NCI-H2227 (cell line): Measurements from ENCODE around the gene HCK.

Source experiments
- DNase-seq: peaks from one replicate; lab custom pipeline; 2025; ENCODE audit not compliant: unreplicated experiment; lab: John Stamatoyannopoulos, UW

The HCK gene

DNA sequence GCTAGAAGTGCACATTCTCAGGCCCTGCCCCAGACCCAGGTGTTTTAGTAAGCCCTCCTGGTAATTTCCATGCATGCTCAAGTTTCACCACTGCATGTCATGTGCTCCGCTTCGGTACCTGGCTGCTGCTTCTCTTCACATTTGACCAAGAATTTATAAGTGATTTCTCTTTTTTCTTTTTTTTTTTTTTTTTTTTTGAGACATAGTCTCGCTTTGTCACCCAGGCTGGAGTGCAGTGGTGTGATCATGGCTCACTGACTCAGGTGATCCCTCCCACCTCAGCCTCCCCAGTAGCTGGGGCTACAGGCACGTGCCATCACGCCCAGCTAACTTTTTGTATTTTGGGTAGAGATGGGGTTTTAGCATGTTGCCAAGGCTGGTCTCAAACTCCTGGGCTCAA is 73.5 kb downstream of the HCK start:
- DNase-seq = no peak

DNA sequence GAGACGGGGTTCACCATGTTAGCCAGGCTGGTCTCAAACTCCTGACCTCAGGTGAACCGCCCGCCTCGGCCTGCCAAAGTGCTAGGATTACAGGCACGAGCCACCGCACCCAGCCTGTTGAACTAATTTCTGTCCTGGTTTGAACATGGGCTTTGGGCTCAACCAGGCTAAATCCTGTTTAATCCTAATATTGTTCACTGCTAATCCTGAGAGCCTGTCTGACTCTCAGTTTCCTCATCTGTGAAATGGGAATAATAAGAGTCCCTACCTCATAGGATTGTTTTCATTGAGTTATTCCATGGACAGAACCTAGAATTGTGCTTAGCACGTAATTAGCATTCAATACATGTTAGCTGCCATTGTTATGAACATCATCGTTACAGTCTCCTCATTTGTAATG is 74.9 kb downstream of the HCK start:
- DNase-seq = no peak

DNA sequence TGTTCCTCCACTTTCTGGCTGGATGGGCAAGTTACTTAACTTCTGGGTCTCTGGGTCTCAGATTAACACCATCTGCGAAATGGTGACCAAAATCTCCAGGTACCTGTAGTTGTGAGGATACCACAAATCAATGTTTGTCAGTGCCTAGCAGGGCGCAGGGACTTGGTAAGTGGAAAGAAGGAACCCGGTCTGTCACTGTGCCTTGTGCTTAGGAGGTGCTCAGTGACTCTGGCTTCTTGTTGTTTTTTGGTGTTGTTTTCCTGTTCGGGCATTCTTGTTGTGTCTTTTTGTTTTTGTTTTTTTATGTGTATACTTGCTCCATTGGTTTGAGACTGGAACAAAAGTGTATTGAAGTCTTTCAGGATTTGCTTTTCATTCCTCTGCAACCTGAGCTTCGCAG is 75.3 kb downstream of the HCK start:
- DNase-seq = no peak

DNA sequence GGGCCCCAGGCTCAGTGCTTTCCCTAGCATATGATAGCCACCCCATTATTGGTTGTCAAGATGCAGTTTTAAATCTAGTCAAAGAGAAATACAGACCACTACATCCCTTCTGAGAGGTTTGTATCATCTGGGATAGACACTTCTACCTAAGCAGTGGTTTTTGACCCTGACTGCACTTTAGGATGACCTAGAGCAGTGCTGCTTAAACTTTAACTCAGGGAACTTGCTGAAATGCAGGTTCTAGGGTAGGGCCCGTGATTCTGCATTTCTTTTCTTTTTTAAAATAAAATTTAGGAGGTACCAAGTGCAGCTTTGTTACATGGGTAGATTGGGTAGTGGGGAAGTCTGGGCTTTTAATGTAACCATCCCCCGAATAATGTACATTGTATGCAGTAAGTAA is 76.1 kb downstream of the HCK start:
- no peak for DNase-seq

DNA sequence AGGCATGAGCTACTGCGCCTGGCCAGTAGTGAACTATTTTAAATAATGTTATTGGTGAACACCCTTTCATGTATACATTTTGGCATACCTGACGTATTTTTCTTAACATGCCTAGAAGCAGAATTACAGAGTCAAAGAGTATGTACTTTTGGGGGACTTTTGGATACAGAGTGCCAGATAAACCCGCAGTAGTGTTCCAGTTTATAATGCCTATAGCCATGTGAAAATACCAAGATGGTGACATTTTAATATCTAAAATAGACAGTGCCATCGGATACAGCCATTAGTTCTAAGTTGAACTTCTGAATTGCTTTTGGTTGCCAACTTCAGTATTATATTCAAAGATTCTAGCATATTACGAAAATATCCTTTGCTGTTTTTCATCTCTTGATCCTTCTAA is 77.8 kb downstream of the HCK start:
- DNase-seq = no peak

DNA sequence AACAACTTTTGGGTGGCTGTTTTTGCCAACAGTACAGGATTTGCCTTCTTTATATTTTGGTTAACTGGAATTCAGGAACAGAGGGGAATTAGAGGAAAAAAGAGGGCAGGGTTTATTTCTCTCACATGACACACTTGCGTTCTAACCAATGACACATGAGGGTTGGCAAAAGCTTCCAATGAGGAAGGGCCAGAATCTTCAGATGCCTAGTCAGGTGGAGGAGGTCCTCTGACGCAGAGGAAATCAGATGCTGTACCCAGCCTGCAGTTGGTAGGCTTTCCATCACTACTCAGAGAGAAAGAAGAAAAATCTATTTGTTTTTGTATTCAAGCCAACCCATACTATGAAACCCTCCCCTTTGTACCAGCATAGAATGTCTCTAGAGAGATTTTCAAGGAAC is 78.3 kb downstream of the HCK start:
- DNase-seq = no peak

DNA sequence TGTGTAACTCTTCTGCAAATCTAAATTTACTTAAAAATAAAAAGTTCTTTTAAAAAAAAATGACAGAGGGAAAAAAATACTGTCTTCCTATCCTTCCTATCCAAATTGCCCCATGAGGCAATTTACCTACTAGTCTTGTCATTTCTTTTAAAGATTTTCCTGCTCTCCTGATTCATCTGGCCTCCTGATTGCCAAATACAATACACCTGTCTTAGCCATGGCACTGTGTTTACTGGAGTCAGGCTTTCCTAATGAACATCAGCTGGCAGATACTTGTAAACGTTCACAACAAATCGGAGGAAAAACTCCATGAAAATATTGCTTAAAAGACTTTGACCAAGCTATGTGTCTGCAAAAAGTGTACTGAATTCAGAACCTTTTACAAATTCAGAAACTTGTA is 78.9 kb downstream of the HCK start:
- DNase-seq = no peak

DNA sequence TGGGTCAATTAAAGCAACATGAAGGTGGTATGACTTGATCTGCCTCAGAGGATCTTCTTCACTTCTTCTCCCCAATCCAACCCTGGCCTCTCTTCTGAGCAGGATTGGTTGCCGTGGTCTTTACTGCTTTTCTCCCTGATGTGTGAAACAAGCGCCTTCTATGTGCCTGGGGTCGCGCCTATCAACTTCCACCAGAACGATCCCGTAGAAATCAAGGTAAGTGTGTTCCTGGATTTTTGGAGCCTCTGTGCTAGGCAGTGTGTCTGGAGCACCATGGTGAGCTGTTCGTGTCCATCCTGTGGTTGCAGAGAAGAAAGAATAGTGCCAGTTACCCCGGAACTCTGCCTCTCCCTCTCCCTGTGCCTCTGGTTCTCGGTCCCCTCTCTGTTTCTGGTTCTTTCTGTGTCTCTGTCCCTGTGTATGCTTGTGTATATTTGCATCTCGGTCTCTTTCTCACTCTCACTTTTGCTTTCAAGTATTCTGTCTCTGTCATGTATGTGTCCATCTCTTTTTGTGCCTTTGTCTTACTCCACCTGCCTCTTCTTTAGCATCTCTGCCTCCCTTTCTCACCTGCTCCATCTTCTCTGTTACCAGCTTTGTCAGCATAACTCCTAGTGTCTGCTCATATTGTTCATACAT is 81.0 kb downstream of the HCK start:
- DNase-seq = no peak

DNA sequence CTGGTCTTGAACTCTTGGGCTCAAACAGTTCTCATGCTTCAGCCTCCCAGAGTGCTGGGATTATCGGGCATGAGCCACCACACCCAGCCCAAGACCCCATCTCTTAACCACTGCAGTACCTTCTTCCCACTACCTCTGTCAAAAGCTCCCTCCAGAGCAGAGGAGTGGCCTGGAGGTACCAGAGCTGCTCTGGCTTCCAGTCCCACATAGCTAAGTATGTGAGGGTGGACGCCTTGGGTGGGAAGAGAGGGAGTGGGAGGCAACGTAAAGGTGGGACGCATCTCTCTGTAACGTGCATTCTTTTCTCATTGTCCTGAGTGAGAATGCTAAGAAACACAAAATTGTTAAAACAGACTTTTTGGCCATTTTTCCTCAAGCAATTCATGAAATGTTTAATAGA is 82.0 kb downstream of the HCK start:
- DNase-seq = no peak

DNA sequence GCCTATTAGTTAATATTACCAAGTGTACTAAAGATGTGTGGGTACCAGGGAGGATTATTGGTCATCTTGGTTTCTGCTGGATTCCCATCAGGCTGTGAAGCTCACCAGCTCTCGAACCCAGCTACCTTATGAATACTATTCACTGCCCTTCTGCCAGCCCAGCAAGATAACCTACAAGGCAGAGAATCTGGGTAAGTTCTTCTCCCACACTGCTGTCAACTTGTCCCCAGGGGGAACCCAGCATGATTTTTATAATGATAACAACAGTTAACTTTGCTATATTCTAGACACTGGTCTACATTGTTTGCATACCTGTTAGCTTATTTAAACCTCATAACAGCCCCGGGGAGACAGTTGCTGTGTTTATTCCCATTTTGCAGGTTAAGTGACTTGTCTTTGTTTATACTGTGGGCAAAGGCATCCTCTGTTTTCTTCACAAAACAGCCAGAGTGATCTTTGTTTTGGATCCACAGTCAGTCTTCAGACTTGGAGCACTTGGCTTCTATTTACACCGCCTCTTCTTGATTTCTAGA is 84.0 kb downstream of the HCK start:
- DNase-seq = no peak

DNA sequence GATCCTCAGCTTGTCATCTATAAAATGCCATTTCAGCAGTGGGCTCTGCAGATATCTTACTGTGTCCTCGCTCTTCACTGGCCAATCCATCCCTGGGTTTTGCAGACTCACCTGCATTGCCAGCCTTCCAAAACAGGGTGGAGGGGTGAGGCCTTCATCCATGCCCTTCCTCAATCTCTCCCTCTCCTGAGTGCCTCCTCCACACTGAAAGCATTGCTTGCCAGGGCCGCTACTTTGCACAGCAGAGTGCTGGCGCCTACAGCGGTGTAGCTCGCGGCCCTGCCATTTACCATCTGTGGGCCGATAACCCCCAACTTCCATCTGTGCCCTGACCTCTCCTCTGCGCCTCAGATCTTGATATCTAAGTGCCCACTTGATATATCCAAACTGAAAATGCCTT is 86.9 kb downstream of the HCK start:
- DNase-seq = no peak

DNA sequence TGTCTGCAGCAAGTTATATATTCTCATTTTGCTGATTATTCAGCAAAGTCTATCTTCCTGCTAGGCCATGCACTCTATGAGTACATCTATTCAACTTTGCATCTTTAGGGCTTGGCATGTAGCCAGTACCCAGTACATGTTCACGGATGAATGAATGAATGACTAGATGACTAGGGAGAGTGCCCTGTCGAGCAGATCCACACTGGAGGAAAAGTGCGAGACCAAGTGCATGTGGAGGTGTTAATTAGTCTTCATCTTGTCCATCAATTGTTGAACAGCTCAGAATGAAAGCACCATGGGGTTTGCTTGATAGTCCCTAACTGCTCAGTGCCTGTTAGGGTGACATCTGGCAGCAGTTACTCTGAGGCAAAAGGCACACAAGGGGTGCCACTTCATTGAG is 87.9 kb downstream of the HCK start:
- DNase-seq = no peak

DNA sequence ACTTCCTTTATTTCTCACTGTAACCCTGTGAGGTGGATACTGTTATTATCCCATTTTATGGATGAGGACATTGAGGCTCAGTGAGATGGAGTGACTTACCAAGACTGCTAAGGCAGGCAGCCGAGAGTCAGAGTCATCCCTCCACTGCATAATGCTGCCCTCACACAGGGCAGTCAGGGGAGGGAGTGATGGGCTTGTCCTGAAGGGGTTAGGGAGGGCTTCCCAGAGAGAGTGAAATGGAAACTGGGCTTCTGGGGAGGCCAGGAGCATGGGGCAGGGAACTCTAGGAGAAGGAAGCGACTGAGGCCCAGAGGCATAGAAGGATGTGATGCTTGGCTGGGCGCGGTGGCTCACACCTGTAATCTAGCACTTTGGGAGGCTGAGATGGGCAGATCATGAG is 88.6 kb downstream of the HCK start:
- no peak for DNase-seq

DNA sequence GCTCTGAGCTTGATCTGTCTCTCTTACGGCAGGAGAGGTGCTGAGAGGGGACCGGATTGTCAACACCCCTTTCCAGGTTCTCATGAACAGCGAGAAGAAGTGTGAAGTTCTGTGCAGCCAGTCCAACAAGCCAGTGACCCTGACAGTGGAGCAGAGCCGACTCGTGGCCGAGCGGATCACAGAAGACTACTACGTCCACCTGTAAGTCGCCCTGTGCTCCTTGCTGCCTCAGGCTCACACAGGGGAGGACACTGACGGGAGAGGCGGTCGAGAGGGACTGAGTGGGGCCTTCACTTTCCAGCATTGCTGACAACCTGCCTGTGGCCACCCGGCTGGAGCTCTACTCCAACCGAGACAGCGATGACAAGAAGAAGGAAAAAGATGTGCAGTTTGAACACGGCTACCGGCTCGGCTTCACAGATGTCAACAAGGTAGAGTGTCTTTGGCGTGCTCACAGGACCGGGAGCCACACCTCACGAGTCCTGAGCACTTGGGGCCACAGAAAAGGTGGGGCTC is 89.5 kb downstream of the HCK start:
- no peak for DNase-seq

DNA sequence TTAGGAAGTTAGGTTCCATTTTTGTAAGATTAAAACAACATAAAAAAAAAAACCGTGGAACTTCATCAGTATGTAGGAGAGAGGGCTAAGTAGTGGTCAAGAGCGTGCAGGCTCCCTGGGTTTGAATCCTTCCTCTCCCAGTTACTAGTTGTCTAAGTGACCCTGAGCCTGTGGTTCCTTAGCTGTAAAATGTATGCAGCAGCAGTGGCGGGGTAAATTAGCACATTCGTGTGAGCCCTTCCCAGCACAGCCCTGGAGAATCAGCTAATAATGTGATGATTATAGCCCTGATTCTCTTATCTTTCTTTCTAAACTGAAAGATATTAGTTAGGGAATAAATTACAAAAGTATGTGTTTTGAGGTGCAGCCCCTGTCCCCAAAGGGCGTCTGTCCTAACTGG is 90.0 kb downstream of the HCK start:
- no peak for DNase-seq

DNA sequence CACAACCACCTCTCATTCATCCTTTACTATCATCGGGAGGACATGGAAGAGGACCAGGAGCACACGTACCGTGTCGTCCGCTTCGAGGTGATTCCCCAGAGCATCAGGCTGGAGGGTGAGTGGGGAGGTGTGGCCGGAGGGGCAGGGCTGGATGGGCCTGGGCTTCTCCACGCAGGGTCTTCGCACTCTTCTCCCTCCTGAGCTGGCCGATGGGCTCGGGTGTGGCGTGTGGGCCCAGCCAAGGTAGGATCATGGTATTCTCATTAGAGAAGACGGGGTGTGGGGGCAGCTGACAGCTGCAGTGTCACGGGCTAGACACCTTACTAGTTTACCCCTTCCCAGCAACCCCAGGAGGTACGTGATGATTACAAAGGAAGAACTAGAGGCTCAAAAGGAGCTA is 90.9 kb downstream of the HCK start:
- DNase-seq = no peak

DNA sequence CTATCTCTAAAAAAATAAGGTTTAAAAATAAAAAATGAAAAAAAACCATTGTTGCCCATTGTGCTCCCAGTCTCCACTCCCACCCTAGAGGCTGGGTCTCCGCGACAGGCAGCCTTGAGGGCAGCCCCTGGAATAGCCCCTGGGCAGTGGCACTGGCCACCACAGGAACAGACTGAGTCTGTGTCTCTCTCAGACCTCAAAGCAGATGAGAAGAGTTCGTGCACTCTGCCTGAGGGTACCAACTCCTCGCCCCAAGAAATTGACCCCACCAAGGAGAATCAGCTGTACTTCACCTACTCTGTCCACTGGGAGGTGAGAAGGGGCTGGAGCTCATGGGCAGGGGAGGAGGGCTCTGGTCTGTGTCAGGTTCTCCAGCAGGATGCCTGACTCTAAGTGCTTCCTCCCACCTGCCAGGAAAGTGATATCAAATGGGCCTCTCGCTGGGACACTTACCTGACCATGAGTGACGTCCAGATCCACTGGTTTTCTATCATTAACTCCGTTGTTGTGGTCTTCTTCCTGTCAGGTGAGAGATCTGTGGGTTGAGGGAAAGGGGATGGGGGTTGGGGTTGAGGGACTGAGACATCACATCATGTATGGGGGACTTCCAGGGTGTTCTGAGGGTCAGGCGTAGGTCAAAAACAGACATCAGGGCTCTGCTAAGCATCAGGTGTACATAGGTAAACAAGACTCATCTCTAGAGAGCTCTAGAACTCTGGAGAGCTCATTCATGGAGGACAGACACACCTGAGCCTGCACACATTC is 93.0 kb downstream of the HCK start:
- no peak for DNase-seq

DNA sequence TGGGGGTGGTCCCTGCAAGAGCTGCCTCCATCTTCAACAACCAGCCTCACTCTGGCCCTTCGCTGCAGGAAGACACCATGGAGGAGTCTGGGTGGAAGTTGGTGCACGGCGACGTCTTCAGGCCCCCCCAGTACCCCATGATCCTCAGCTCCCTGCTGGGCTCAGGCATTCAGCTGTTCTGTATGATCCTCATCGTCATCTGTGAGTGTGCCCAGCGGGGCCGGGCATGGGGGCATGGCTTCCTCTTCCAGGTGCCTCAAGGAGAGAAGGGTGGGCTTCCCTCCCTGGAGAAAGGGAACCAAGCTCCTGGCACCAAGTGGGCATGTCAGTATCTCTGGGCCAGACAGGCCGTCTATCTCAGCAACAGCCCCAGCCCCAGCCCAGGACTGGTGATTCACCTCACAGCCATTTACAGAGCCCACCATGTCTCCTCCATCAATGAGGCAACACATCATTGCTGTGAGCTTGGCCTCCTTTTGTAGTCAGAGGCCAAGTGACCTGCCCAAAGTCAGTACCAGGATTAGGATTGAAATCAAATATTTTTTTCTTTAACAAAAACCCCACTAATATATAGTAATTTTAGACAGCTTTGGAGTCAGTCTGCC is 97.6 kb downstream of the HCK start:
- DNase-seq = no peak

DNA sequence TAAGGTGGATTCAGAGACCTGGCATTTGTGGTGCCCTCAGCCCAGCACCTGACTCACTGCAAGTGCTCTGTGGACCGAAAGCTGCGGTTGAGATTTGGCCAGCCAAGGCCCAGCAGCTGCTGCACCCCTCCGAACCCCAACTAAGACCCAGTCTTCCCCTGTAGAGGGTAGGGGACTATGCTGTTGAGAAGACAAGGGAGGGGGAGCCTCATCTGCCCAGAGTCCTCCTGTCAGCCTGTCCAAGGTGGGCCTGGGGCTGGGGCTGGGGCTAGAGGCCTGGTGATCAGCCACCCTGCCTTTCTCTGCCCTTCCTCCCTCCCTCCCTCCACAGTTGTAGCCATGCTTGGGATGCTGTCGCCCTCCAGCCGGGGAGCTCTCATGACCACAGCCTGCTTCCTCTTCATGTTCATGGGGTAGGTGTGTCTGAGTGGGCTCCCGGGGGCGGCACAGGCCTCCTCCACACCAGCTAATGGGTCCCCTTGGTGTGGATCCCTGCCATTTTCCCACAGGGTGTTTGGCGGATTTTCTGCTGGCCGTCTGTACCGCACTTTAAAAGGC is 98.3 kb downstream of the HCK start:
- no peak for DNase-seq
